GM18507 (cell line): ENCODE data around the gene ZNHIT2.

Experiments
- DNase-seq: peaks from one replicate; pipeline ENCODE4 v3.0.0; 2011; ENCODE audit warnings: low read depth; ENCODE audit not compliant: insufficient read length; ENCODE audit errors: extremely low spot score
- FAIRE-seq: peaks from 2 replicates; lab custom pipeline; 2011; peaks lifted over from hg19 to GRCh38; lab: Jason Lieb, UNC

ZNHIT2 gene

DNA sequence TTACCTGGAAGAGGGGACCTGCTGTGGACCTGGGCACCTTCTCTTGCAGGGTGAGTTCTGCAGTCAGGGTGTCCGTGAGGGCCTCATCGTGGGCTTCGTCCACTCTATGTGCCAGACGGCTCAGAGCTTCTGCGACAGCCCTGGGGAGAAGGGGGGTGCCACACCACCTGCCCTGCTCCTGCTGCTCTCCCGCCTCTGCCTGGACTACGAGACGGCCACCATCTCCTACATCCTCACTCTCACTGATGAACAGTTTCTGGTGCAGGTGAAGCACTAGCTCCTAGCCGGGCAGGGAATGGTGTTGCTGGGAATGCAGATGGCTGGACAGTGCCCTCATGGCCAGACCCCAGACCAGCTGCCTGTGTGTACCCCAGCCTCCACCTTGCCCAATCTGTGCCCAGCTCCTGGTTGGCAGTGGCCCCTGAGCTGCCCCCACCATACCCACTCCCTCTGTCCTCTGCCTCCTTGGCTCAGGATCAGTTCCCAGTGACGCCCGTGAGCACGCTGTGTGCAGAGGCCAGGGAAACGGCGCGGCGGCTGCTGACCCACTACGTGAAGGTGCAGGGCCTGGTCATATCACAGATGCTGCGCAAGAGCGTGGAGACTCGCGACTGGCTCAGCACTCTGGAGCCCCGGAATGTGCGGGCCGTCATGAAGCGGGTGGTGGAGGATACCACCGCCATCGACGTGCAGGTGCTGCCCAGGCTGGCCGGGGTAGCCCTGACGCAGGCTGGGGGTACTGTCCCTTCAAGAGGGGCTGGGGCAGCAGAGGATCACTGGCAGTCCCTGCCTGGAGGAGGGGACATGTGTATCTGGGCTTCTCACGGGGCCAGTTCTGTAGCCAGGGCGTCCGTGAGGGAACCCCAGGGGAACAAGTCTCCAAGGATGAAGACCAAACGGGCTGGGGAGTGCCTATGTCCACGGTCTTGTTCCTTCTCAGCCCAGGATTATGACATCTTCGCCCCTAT, 8.0 kb downstream of the ZNHIT2 start:
- FAIRE-seq (no peak), DNase-seq (no peak)

DNA sequence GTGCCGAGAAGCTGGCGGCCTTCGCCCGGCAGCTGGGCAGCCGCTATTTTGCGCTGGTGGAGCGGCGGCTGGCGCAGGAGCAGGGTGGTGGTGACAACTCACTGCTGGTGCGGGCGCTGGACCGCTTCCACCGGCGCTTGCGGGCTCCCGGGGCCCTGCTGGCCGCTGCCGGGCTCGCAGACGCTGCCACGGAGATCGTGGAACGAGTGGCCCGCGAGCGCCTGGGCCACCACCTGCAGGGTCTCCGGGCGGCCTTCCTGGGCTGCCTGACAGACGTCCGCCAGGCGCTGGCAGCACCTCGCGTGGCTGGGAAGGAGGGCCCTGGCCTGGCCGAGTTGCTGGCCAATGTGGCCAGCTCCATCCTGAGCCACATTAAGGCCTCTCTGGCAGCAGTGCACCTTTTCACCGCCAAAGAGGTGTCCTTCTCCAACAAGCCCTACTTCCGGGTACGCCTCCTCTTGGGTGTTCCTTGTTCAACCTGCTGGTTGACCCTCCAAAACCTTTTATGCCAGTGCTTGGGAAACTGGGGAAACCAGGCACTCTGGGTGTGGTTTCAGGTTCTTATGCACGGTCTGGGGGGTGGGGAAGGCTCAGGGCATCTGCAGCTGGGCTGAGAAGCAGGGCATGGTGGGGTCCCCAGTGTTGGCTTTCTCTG, 8.9 kb downstream of the ZNHIT2 start:
- DNase-seq (no peak), FAIRE-seq (no peak)

DNA sequence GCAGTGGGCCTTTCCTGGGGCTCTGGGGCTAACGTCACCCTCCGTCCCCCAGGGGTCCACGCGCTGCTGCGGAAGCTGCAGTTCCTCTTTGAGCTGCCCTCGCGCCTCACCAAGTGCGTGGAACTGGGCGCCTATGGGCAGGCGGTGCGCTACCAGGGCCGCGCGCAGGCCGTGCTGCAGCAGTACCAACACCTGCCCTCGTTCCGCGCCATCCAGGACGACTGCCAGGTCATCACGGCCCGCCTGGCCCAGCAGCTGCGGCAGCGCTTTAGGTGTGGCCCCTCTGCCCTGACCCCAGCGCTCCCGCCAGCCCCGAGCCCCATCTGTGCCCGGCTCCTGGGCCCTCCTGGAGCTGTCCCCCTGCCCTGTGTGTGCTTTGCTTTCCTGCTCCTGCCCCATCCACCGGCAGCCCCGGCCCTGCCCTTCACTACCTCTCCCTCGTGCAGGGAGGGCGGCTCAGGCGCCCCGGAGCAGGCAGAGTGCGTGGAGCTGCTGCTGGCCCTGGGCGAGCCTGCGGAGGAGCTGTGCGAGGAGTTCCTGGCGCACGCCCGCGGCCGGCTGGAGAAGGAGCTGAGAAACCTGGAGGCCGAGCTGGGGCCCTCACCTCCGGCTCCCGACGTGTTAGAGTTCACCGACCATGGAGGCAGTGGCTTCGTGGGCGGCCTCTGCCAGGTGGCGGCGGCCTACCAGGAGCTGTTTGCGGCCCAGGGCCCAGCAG, 9.6 kb downstream of the ZNHIT2 start:
- FAIRE-seq (no peak), DNase-seq (no peak)

DNA sequence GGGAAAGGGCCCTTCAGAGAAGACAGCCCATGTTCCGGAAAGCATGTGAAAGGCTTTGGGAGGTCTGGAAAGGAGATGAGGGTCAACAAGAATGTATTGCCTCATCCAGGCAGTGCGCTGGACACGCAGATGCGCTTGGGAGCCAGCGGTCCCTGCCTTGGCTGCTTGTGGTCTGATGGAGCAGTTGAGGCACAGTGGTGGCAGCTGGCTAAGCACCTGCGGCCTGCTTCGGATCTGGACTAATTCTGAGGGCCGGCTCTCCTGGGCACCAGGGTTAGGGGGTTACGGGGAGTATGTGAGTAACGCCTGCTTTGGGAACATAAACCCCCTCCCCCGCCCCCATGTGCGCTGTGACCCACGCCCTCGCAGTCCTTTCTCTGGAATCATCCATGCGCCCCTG, 10.4 kb downstream of the ZNHIT2 start:
- no peak for FAIRE-seq
- DNase-seq = no peak

DNA sequence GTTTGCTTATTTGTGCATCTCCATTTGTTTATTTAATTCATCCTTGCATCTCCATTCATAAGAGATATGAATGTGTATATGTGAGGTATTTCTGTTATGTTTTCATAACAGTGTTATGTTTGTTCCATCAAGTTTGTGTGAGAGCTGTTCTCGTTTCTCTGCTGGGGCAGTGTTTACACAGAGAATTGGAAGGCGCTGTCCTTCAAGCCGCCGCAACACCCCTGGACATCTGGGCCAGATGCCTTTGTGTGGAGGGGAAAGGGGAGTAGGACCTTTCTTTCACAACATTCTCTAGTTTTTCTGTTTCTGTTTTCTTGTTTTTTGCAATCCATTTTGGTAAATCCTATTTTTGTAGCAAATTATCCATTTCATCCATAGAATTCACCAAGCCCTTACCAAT, 12.9 kb downstream of the ZNHIT2 start:
- no peak for DNase-seq
- no peak for FAIRE-seq

DNA sequence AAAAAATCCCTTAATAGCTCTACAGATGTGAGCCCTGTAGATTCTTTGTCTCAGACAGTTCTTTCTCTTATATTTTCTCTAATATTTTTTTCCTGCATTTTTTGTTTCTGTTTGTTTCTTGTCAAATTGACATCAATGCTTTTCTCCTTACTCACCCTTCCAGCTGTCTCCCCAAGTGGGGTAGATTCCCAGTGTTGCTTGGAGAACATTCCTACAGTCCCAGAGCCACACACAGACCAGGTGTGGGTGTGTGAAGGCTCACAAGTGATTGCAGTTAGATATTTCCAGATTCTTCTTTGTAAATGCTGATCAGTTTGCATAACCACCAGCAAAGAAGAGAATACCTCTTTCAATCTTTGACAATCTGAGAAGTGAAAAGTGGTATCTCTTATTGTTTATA, 14.0 kb downstream of the ZNHIT2 start:
- no peak for DNase-seq
- no peak for FAIRE-seq

DNA sequence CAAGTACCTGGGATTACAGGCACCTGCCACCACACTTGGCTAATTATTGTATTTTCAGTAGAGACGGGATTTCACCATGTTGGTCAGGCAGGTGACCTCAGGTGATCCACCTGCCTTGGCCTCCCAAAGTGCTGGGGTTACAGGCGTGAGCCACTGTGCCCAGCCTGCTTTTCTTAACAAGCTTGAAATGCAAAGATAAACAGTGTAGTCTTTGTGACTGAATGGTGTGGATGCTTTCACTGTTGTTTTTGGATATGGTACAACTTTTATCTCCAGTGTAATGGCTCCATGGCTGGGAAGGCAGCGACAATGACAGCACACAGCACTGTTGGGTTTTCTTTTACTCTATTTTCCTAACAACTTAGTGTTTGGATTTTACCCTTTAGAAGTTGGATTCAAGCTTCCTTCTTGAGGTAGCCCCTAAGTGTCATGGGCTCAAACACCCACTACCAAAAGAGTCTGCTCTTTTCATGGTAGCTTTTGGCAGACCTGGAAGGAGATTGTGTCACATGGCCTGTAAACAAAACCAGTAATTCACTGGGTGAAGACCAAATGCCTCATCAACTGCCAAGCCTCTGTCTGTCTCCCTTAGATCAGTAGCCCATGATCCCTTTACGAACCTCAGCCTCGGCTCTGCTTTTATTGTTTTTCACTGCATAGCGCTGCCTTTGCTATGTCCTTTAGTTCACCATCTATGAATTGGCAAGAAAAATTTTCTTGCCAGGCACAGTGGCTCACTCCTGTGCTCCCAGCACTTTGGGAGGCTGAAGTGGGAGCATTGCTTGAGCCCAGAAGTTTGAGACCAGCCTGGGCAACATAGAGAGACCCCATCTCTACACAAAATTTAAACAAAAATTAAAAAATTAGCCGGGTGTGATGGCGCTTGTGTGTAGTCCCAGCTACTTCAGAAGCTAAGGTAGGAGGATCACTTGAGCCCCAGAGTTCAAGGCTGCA, 15.1 kb downstream of the ZNHIT2 start:
- FAIRE-seq = no peak
- DNase-seq = no peak

DNA sequence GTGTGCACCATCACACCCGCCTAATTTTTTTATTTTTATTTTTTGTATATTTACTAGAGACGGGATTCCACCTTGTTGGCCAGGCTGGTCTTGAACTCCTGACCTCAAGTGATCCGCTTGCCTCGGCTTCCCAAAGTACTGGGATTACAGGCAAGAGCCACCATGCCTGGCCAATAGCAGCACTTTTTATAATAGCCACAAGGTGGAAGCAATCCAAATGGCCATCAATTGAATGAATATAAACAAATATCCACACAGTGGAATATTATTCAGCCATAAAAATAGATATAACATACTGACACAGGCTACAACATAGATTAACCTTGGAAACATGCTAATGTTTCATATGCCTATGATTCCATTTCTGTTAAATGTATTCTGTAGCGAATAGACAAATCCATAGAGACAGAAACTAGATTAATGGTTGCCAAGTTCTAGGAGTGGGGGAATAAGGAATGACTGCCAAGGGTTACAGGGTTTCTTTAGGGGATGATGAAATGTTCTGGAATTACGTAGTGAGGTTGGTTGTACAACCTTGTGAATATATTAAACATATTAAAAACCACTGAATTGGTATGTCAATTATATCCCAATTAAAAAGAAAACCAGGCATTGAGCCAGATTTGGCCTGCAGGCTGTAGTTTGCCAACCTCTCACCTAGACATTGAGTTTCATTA, 16.7 kb downstream of the ZNHIT2 start:
- no peak for DNase-seq
- FAIRE-seq = no peak

DNA sequence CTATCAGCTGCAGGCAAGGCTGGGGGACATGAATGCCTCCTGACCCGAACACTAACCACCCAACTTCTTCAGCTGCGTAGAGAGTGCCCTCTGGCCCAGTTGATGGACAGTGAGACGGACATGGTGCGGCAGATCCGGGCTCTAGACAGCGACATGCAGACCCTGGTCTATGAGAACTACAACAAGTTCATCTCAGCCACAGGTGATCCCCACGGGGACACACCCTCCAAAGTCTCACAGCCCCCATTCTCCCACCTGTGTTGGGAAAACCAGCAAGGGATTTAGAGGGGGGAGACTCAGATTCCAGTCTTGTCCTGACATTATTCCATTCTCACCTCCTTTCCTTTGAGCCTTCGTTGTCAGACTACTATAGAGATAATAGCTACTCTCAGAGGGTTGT, 20.6 kb downstream of the ZNHIT2 start:
- no peak for FAIRE-seq
- DNase-seq = no peak

DNA sequence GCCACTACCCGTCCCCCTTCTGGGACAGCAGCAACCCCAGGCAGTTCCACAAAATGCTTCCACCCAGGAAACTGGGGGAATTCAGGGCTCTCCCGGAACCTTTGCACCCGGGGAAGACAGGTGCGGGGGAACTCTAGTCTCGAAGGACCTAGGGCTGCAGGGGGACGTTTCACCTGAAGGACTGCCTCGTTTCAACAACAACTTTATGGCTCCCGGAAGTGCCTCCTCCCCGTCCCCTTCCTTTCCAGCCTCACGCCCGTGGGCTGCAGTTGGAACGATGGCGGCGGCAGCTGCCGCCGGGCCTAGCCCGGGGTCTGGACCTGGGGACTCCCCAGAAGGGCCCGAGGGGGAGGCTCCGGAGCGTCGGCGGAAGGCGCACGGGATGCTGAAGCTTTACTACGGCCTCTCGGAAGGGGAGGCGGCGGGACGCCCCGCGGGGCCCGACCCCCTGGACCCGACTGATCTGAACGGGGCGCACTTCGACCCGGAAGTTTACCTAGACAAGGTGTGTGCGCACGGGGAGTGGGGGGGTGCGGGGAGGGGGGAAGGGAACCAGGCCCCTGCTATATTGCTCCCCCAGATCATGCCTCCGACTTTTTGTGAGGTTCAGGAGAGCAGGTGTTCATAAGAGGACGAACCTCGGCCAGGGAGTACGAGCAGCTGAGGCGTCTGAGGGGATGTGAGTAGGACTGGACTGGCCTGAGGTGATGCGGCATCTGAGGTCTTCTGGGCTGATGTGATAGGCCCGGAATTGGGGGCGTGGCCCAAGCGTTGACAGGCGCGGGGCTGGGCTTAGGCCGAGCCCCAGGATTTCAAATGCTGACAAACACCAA, 21.3 kb downstream of the ZNHIT2 start, which contains the start of gene VPS51:
Gene VPS51 (plus strand): TSS at position 241 of the 833 bp plus-strand sequence. CDS start 37 bp downstream, at position 278.
- DNase-seq (peak; percentile 84), FAIRE-seq (peak; percentile 87)

DNA sequence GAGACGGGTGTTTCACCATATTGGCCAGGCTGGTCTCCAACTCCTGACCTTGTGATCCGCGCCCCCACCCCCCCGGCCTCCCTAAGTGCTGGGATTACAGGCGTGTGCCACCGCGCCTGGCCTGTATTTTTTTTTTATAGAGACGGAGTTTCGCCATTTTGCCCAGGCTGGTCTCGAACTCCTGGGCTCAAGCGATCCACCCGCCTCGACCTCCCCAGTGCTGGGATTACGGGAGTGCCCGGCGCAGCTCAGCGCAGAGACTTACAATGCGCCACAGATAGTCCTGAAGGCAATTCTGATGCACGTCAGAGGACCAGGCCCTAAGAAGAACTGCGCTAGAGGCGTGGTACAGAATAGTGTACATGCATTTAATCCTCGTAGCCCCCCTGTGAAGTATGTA, 22.1 kb downstream of the ZNHIT2 start:
- DNase-seq (no peak), FAIRE-seq (no peak)

DNA sequence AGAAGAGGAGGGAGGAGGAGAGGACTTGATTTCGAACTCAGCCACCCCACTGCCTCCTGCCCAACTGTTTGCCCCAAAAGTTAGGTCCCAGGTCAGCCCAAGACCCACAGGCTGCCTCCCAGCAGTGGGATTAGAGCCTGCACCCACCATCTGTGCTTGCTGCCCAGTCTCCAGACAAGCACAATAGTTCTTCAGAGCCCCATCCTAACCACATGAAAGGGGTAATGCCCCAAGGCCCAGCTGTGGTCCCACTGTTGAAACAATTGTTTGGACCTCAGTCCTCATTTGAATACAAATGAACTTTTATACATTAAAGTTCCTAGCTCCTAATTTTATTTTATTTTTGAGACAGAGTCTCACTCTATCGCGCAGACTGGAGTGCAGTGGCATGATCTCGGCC, 26.9 kb downstream of the ZNHIT2 start:
- FAIRE-seq (no peak), DNase-seq (no peak)

DNA sequence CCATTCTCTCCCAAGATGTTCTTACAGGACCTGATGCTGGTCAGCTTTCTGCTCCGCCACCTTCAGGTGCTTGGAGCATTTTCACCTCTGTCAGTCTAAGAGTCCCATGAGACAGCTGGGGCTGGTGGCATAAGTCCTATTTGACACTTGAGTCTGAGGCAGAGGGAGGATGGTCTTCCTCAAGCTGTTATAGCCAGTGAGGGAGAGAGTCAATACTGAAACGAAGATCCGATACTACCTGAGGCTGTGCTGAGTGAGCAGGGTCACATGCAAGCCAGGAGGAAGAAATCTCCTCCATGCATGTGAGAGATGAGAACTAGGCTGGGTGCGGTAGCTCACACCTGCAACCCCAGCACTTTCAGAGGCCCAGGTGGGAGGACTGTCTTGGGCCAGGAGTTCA, 27.9 kb downstream of the ZNHIT2 start:
- no peak for FAIRE-seq
- no peak for DNase-seq

DNA sequence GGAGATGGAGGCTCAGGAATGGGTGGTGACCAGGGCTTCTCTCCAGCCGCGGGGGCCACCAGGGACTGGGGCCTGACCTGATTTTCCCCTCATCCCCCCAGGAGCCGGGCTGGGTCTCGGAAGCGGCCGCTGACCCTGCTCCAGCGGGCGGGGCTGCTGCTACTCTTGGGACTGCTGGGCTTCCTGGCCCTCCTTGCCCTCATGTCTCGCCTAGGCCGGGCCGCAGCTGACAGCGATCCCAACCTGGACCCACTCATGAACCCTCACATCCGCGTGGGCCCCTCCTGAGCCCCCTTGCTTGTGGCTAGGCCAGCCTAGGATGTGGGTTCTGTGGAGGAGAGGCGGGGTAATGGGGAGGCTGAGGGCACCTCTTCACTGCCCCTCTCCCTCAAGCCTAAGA, 29.7 kb downstream of the ZNHIT2 start:
- no peak for FAIRE-seq
- no peak for DNase-seq

DNA sequence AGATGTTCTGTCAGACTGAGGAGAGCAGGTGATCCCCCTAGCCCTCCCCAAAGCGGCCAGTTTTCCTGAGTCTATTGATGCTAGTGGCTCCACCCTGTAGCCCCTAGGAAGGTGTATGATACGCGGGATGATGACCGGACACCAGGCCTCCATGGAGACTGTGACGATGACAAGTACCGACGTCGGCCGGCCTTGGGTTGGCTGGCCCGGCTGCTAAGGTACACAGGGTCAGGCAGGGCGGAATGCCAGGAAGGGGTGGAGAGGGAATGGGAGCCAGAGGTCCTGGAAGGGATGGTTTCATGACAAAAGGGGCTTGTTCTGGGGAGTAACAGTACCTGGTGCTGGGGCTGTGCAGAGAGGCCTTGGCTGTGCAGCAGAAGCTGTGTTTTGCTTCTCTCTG, 30.3 kb downstream of the ZNHIT2 start:
- FAIRE-seq = no peak
- no peak for DNase-seq

DNA sequence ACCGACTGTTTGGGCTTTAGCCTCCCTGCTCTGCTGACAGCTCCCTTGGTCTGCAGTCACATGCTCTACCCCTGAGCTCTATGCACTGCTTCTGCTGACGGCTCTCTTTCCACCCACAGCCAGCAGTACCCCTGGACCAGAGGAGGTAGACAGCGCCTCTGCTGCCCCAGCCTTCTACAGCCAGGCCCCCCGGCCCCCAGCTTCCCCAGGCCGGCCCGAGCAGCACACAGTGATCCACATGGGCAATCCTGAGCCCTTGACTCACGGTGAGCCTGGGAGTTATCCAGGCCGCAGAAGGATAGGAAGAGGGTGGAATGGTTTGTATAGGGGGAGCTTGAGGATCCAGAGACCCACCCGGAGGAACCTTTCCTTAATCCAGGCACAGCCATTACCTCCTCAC, 30.7 kb downstream of the ZNHIT2 start:
- FAIRE-seq = no peak

DNA sequence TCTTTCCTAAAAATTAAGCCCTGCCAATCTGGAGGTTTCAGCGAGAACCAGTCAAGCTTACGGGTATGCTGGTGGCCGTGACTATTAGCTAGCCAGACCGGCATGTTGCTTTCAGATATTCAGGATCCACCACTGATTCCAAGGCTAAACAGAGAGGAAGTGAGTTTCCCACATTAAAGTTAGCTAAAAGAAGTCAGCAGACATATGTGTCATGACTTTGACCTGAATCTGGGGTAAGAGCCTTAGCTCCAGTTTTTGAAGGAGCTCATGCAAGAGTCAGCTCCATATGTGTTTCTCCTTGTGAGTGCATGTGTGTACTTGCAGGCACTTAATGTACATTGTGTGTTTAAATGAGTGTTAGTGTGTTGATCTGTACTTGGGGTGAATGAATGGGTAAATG, 32.1 kb downstream of the ZNHIT2 start:
- no peak for FAIRE-seq
- DNase-seq = no peak

More for the DNA sequence above, 30.7 kb downstream of the ZNHIT2 start:
- DNase-seq = no peak
